HG03558 (cell line): ENCODE results near the gene CAP2.
"Not testable (repeated sequence)": the region's sequence is repeated elsewhere in the genome, so short reads cannot be mapped to it uniquely, and the experiment has no call there.

ENCODE experiments used
- ATAC-seq: cut with Tn5 transposase; IDR thresholded peaks from one replicate; pipeline ENCODE4 v1.9.1; 2021; ENCODE audit warnings: moderate number of reproducible peaks; ENCODE audit not compliant: unreplicated experiment; ENCODE audit errors: extremely low read depth

CAP2 gene

DNA sequence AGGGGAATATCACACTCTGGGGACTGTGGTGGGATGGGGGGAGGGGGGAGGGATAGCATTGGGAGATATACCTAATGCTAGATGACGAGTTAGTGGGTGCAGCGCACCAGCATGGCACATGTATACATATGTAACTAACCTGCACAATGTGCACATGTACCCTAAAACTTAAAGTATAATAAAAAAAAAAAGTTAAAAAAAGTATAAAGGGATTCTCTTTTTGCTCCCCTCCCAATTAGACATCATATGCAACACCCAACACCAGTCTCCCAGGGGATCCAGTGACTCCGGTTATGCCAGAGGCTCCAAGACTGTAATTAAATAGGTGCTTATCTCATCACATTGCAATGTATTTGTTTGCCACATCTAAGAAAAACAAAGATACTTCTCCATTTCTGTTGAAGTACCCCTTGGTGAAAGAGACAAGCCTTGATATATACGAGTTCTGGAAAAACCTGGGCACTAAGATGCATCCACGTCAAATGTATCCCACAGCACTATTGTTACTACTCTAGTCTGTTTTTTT, 35.3 kb downstream of the CAP2 start:
- ATAC-seq: not testable (repeated sequence)

DNA sequence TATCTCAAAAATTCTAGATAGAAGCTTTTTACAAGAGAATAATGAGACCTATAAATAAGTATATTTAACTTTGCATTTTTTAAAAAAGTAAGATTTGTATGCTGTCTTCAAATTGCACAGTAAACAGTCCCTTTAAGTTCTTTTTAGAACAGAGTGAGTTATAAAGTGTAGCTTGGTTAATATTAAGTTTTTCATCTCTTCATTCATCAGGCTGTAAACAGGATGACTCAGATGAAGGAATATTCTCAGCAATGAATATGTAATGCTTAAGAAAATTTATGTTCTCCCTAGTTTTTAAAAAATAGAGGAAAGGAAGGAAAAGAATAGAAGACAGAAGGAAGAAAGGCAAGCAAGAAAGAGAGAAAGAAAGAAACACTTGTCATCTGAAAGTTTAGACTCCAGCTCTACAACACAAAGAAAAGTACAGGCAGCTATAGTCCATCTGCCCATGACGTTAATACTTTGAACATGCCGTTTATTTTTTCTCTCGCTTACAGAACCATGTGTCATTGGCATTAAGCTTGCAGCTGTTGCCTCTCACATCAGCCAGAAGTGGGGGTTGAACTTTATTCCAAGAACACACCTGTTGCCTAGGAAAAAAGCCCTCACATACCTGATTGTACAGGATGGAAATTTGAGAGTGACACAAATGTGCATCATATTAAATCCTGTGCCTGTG, 36.1 kb downstream of the CAP2 start:
- no peak for ATAC-seq

DNA sequence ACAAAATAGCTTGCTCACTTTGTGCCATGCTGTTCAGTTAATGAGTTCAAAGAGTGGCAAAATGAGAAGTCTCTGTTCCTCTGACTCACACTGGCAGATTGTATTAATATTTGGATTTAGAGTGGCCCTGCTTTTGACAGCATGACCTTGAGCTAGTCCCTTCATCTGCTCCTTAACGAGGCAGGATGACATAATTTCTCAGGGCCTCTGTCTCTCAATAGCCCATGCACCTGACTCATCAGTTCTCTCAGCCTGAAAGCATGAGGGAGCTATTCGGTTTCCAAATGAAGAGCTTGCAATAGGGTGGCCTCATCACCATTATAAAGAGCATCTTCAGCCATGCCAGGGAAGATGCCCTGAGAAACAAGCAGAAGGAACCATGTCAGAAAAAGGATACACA, 38.2 kb downstream of the CAP2 start:
- no peak for ATAC-seq

DNA sequence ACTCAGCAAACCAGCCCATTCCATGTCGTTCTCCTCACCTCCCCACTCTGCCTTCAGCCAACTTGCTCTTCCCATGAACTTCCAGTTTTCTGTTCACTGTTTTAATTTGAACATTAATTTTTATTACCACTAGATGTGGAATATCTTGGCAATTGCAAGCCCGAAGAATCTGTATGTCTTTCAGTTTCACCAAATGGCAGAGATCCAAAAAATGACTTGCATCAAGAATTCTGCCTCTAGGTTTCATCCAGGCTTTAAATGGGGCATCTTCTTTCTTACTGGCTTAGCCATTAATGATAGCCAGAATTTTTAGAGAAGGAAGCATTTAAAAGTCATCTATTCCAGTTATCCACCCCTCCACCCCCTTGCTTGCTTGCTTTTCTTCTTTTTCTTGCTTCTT, 39.0 kb downstream of the CAP2 start:
- ATAC-seq: no peak

DNA sequence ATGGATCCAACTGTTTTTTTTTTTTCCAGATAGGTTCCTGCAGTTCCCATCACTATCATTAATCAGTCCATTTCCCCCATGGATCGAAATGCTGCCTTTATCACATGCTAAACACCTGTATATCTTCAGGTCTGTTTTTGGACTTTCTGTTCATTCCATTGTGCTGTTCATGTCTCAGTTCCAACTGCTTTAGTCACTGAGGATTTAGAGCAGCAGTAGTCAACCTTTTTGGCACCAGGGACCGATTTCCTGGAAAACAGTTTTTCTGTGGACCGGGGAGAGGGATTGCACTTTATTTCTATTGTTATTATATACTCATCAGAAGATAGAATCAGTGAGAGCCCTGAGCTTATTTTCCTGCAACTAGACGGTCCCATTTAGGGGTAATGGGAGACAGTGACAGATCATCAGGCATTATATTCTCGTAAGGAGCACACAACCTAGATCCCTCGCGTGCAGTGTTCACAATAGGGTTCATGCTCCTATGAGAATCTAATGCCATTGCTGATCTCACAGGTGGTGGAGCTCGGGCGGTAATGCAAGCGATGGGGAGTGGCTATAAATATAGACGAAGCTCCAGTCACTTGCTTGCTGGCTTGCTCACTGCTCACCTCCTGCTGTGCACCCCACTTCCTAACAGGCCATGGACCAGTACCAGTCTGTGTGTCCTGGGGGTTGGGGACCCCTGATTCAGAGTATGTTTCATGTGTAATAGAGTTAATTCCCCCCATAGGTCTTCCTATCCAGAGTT, 46.0 kb downstream of the CAP2 start:
- ATAC-seq: no peak

DNA sequence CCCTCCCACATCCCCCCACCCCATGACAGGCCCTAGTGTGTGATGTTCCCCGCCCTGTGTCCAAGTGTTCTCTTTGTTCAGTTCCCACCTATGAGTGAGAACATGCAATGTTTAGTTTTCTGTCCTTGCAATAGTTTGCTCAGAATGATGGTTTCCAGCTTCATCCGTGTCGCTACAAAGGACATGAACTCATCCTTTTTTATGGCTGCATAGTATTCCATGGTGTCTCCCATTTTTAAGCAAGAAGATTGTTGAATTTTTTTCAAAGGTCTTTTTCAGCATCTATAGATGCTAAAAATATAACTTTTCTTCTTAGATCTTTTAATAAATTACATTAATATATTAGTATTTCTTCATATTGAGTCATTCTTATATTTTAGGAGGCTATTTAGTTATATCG, 47.4 kb downstream of the CAP2 start:
- not testable (repeated sequence) for ATAC-seq

DNA sequence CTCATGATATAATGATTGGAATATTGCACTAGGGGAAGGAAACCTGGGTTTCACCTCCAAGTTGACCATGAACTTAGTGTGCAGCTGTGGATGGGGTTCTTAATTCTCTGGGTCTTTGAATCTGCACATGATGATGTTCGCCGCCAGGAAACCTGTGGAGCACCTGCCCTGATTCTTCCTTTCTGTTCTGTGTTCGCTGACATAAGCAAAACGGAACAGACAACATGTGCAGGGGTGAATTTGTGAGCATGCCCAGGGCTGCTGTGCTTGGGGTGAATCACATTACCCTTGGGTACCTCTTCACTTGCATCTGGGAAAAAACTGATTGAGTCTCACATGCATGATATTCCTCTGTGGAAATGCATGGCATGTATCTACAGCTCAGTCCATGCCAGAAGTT, 48.8 kb downstream of the CAP2 start:
- ATAC-seq: no peak

DNA sequence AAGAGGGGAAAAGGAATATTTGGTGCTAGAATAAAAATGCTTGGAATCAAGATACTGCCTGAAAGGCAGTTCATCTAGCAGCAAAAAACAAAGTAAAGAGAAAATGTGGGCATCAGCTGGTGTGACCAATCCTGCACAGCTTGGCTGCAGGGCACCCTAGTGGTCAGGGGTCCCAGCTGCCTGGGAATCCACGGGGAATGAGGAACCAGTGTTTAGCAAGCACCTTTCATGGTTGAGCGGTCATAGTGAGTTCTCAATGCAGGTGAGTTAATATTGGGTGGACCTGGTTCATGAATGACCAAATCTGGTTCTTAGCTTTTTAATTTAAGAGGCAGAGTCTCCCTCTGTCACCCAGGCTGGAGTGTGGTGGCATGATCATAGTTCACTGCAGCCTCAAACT, 53.3 kb downstream of the CAP2 start:
- ATAC-seq: no peak

DNA sequence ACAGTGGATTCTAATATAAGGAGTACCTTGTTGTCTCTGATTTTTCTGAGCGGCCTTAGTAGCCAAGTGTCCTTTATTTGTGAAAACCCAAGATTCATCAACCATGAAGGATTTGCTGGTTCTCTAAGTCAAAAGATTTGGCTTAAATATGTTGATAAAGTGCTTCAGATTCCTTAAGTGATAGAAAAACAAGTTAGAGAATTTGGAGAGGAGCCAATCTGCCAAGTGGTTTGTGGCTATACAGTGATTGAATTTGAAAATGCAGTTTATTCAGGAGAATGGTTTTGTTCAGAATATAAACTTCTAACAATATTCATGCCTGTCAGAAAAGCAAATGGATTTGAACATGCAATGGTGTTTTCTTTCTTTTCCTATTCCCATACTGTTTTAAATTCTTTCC, 54.8 kb downstream of the CAP2 start:
- ATAC-seq: no peak

DNA sequence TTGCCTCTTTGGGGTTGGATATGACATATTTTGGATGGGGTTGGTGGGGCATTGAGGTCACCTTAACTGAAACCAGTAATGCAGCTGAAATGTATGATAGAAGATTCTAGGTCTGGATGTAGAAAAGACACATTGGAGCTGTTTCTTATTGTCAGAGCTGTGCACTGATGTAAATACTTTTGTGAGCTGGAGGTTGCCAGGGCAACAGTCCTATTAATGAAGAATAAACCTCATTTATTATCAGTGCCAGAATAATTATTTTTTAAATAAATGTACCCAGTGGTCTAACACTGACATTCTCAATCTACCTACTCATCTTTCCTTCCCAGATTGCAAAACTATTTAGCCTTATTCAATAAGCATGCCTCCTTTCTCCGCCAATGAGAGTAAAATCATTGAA, 57.0 kb downstream of the CAP2 start:
- no peak for ATAC-seq

DNA sequence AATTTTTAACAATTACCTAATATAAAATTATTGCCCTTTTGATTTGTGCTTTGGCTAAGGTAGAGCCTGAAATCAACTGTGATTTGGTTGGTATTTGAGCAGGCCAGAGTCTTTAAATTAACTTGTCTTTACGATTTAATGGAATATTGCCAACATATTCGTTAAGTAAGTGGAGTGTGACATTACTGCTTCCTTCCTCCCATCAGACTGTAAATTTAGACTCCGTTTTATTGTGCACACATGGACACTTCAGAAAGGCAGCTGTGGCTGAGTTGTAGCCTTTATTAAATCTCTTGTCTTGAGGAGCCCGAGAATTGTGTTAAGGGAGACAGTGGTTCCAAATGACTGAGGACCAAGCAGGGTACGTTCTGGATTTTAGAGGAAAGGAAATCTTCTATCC, 57.4 kb downstream of the CAP2 start:
- ATAC-seq: no peak

DNA sequence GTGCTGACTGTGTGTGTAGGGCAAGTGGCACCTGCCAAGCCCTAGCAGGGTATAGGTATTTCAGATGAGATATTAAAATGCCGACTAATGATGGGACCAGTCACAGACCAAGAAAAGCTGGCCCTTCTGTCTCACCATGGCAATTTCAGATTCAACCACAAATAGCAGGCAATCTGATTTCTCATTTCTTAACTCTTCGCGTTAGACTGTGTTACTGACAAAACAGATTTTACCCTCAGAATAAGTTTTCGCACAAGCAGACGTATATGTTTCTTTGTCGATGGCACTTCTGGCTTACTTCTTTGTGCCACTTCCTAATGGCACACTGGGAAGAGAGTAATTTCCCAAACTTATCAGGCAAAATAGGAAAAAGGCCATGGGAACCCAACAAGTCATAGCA, 58.7 kb downstream of the CAP2 start:
- no peak for ATAC-seq

DNA sequence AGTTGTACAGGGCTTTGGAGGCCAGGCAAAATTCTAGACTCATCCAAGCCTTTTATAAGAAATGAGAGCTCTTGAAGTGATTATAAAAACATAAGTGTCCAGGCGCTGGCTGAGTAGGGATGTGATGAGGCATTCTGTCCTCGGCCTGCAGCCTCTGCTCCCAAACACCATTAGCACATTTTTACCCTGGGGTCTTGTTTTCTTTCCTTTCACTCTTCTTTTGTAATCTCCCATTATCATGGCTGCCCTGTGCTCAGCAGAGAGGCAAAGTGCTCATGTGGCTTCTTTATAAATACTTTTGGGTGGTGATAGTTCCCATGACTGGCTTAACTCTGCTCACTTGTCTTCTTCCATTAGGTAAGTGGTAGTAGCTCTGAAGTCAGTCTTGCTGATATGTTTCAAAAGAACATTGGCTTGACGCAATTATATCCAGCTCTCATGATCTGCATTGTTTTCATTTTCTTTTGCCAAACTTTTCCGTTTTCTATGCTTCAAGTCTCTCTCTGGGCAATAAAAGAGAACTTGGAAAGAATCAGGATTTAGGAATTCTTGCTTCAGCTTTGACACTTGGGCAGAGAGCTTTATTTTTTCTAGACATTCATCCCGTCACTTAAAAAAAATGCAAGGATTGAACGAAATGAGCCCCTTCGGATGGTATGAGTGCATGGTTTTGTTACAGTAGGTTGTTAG, 61.1 kb downstream of the CAP2 start:
- ATAC-seq: no peak

DNA sequence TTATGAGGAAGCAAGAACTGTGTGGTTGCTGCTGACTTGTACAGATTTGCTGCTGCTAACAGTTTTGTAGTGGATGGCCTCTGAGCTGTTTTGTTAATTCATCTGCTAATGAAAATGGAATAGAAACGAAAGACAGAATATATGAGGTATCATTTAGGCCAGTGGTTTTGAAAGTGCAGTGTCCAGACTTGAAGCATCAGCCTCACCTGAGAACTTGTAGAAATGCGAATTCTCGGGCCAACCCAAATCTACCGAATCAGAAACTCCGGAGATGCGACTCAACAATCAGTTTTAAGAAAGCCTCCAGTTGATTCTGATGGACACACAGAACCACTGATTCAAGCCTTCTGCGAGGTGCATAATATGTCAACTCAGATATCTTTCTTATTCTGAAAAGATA, 62.5 kb downstream of the CAP2 start:
- ATAC-seq: no peak

DNA sequence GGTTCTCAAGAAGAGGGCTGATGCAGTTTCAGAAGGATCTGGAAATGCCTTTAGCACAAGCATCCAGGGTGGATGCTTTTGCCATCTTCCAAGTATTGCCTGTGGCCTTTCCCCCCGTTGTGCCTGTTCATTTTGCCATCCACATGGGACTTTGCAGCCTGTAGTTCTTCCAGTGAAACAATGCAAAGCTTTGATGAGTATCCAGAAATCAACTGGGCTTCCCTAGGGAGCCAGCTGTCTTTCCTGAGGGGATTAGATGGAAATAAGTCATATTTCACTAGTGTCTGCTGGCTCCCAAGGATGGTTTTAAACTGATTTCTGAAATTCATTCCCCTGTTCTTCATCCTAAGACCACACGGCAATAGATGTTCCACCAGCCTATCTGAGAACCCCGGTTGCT, 63.3 kb downstream of the CAP2 start:
- no peak for ATAC-seq

DNA sequence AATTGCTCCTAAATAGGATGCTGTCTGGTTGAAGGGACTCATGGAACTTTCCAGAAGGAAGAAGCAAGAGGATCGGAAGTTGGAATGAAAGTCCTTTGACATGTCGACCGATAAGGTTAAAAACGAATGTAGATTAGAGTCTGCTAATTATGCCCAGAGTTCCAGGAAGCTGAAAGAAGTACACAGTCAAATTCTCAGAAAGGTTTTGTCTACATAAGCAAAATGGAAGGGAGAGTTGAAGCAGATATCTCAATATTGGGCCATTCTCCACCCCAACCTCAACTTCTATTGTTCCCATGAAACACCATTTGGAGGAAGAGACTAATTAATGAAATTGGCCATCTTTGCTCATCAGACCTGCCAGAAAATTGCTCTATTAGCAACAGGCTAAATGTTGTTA, 64.0 kb downstream of the CAP2 start:
- no peak for ATAC-seq

DNA sequence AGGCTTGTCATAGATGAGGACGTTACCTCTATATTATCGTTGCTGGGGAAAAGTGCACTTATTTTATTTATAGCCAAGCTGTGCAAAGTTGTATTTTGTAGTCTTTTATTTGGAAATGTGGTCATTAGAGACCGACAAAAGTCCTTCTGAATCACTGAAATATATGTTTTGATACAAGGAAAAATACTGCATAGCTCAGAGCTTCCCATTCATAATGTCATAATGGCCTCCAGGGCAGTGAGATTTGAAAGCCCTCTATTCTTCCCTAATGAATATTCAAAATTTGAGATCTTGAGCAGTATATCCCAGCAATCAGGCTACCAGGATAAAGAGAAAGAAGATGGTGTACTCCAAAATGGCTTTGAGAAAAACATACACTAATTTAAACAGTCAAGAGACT, 64.6 kb downstream of the CAP2 start:
- ATAC-seq: no peak

DNA sequence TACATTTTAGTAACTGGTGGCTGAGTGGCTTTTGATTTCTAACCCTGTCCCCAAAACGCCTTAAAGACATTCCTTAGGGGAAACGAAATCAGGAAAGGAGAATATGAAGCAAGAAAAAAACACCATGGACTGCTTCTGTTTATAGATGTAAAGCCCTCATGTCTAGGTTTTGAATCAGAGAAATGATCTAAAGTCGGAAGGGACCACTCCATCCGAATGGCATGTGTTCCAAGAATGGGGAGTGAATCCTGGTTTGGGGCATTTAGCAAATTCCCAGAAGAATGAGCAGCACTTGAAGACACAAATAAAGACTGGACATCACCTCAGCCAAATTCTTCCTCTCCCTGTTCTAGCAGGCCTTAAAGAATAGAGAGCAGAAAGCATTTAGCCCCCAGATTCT, 65.6 kb downstream of the CAP2 start:
- no peak for ATAC-seq

DNA sequence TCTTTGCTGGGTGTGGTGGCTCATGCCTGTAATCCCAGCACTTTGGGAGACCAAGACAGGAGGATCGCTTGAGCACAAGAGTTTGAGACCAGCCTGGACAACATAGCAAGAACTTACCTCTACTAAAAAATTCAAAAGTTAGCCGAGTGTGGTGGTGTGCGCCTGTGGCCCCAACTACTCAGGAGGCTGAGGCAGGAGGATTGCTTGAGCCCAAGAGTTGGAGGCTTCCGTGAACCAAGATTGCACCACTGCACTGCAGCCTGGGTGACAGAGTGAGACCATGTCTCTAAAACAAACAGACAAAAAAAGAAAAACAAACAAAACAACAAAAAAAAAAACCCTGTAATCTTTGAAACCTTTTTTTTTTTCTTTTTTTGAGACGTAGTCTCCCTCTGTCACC, 67.5 kb downstream of the CAP2 start:
- ATAC-seq: no peak

DNA sequence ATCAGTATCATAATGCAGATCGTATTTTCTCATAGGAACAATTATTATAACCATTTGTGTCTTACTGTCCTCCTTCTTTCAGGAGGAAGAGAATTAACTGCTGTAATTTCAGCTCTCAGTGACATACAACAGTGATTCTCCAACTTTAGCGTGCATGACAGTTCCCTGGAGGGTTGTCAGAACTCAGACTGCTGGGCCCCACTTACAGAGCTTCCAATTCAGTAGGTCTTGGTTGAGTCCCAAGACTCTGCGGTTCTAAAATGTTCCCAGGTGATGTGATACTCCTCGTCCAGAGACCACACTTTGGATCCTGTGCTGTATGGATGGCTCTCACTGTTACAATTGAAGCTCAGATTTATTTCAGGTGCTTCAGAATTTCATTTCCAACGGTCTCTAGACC, 72.8 kb downstream of the CAP2 start:
- no peak for ATAC-seq

DNA sequence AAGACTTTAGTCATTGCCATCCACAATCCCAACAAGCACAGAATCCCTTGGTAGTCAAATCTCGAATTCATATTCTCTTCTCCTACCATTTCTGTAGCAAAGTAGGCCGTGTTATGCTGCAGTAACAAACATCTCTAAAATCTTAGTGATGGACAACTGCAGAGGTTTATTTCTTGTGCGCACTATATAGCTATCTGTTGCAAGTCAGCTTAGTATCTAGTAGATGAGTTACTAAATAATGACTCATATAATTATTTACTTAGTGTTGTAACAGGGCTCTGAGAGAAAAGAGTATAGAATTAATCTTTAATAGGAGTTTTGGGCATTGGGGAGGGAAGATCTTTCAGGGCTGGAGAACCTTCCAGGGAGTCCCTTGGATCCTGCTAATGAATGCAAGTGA, 73.3 kb downstream of the CAP2 start:
- no peak for ATAC-seq
